ENCODE measurements around the gene DENND4A. TPM values are rescaled to one million over a fixed set of nuclear protein-coding genes. Genes with fewer than 3 reads are reported as not detected.

DENND4A gene
- total and polyA plus RNA-seq, 10 donors, result 9.4 to 88.2 (median 57.3) TPM

DNA sequence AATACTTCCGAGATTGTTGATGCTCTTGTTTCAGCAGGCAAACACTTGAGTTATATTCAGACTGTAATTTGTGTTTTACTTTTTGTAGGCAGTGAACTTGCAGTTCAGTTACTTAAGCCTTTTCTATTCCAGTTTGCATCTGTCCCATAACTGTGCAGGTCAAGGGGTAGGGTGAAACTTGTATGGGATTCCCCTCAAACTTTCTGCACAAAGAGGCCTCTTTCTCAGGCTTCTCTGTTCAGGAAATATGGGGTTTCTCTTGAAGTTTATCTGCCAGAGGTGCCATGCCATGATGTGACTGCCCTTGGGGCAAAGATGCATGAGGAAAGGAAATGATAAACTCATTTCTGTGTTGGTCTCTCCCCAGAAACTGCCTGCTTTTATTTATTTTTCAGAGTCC is 103.6 kb downstream of the DENND4A start:
- no peak overlapping the region for H3K4me3 ChIP-seq
- H3K9me3 ChIP-seq, result peaks cover 0 to 7% (median 0%) of the 10 kb centered on the region in 8 donors
- peaks cover 0 to 67% (median 36%) of the 10 kb centered on the region in 6 donors for H3K36me3 ChIP-seq
- H3K27ac ChIP-seq, result no peak overlapping the region
- TF ChIP-seq POLR2A (IDR thresholded peaks at IDR 0.05) (no peak), POLR2AphosphoS5 (IDR thresholded peaks at IDR 0.05) (no peak)
- TF ChIP-seq, protein P1, sequence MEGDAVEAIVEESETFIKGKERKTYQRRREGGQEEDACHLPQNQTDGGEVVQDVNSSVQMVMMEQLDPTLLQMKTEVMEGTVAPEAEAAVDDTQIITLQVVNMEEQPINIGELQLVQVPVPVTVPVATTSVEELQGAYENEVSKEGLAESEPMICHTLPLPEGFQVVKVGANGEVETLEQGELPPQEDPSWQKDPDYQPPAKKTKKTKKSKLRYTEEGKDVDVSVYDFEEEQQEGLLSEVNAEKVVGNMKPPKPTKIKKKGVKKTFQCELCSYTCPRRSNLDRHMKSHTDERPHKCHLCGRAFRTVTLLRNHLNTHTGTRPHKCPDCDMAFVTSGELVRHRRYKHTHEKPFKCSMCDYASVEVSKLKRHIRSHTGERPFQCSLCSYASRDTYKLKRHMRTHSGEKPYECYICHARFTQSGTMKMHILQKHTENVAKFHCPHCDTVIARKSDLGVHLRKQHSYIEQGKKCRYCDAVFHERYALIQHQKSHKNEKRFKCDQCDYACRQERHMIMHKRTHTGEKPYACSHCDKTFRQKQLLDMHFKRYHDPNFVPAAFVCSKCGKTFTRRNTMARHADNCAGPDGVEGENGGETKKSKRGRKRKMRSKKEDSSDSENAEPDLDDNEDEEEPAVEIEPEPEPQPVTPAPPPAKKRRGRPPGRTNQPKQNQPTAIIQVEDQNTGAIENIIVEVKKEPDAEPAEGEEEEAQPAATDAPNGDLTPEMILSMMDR (IDR thresholded peaks at IDR 0.05 in 8 of 11, conservative IDR thresholded peaks at IDR 0.05 in 3 of 11), result no peak
- H3K4me1 ChIP-seq, result no peaks in the 10 kb centered on the region
- no peak for DNase-seq
- H3K27me3 ChIP-seq (replicated peaks in 1 of 7), result no peaks in the 10 kb centered on the region
- 86 to 98% (median 90%) methylated on average over 1 of the region's 1 CpG for WGBS, 5 donors
- intact Hi-C loops (cut with DNase I; ENCODE audit: low total_unique reads), result no loop called here

DNA sequence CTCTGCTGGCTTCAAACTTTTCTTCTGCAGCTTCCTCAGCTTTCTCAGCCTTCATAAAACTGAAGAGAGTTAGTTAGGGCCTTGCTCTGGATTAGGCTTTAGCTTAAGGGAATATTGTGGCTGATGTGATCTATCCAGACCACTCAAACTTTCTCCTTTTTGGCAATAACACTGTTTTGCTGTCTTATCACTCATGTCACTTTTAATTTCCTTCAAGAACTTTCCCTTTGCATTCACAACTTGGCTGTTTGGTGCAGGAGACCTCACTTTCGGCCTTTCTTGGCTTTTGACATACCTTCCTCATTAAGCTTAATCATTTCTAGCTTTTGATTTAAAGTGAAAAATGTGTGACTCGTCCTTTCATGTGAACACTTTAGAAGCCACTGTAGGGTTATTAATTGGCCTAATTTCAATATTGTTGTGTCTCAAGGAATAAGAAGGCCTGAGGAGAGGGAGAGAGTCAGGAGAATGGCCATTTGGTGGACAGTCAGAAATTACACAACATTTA is 109.6 kb downstream of the DENND4A start:
- Histone ChIP-seq H3K27ac (no peak overlapping the region), H3K9me3 (peaks cover 0 to 2% (median 0%) of the 10 kb centered on the region in 8 donors), H3K27me3 (replicated peaks in 1 of 7) (no peaks in the 10 kb centered on the region), H3K36me3 (peaks cover 0 to 10% (median 0%) of the 10 kb centered on the region in 6 donors), H3K4me3 (no peak overlapping the region), H3K4me1 (no peaks in the 10 kb centered on the region)
- intact Hi-C loops (cut with DNase I; ENCODE audit: low total_unique reads), result no loop called here
- TF ChIP-seq POLR2A (IDR thresholded peaks at IDR 0.05) (no peak), POLR2AphosphoS5 (IDR thresholded peaks at IDR 0.05) (no peak)
- WGBS, 5 donors, result 77 to 89% (median 81%) methylated on average over 2 of the region's 2 CpGs
- no peak for DNase-seq

DNA sequence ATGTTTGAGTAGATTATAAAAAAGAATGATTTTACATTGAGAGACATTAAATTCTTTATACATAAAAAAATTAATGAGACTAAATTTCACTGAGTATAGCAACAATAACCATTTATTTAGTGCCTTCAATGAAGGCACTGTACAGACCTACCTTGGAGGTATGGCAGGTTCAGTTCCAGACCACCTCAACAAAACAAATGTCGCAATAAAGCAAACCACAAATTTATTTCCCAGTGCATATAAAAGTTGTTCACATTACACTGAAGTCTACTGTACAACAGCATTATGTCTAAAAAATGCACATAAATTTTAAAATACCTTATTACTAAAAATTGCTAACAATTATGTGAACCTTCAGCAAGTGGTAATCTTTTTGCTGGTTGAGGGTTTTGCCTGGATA is 111.5 kb downstream of the DENND4A start:
- no peaks in the 10 kb centered on the region for H3K27me3 ChIP-seq (replicated peaks in 1 of 7)
- intact Hi-C loops (cut with DNase I; ENCODE audit: low total_unique reads), result no loop called here
- peaks cover 0 to 12% (median 3%) of the 10 kb centered on the region in 6 donors for H3K36me3 ChIP-seq
- no peaks in the 10 kb centered on the region for H3K9me3 ChIP-seq
- TF ChIP-seq, protein P1 (IDR thresholded peaks at IDR 0.05 in 8 of 11, conservative IDR thresholded peaks at IDR 0.05 in 3 of 11), result no peak
- TF ChIP-seq POLR2A (IDR thresholded peaks at IDR 0.05) (no peak), POLR2AphosphoS5 (IDR thresholded peaks at IDR 0.05) (no peak)
- DNase-seq, result no peak
- H3K27ac ChIP-seq, result no peak overlapping the region
- 95 to 100% (median 97%) methylated on average over 1 of the region's 1 CpG for WGBS, 5 donors
- no peak overlapping the region for H3K4me3 ChIP-seq
- H3K4me1 ChIP-seq, result no peaks in the 10 kb centered on the region

DNA sequence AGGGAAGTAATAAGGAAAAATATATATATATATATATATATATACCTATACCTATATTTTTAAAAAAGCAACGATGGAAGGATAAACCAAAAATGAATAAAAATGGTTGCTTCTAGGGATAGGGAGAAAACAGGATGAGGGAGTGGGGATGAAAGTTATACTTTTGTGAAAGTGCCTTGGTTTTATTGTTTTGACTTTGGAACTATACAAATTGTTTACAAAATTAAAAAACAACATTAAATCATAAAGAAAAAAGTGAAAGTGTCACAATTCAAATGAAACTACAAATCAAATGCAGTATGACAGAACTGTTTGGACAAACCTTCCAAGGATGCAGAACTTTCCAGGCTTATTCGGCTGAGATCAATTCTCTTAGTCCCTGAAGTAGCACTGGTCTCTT is 116.0 kb downstream of the DENND4A start:
- Histone ChIP-seq H3K27me3 (replicated peaks in 1 of 7) (no peaks in the 10 kb centered on the region), H3K27ac (no peak overlapping the region), H3K36me3 (peaks cover 0 to 56% (median 34%) of the 10 kb centered on the region in 6 donors), H3K9me3 (no peaks in the 10 kb centered on the region), H3K4me1 (no peaks in the 10 kb centered on the region), H3K4me3 (no peak overlapping the region)
- TF ChIP-seq POLR2AphosphoS5 (IDR thresholded peaks at IDR 0.05) (no peak), POLR2A (IDR thresholded peaks at IDR 0.05) (no peak)
- TF ChIP-seq, protein P1 (IDR thresholded peaks at IDR 0.05 in 8 of 11, conservative IDR thresholded peaks at IDR 0.05 in 3 of 11), result no peak
- DNase-seq, result no peak
- 89 to 97% (median 96%) methylated on average over 2 of the region's 2 CpGs for WGBS, 5 donors
- intact Hi-C loops (cut with DNase I; ENCODE audit: low total_unique reads), result no loop called here

Measured in spleen (tissue), 11 donors.